K562 (cell line): ENCODE measurements around the gene DKKL1. TPM values are rescaled to one million over a fixed set of nuclear protein-coding genes. Genes with fewer than 3 reads are reported as not detected.
A peak's percentile ranks its signal among the peaks of the same experiment; 100 is the strongest.

Source experiments
- CCAR2 ChIP-seq: fragments of 200-400 bp; formaldehyde crosslinking; IDR thresholded peaks from 2 replicates; pipeline ENCODE4 v1.6.1; 2017; ENCODE audit warnings: mild to moderate bottlenecking, low read depth, low read length
- MAZ ChIP-seq, 2 experiments: fragments of 450-650 bp in 1 of 2; sonication (generic) in 1 of 2; formaldehyde crosslinking; IDR thresholded peaks in 1 of 2; conservative IDR thresholded peaks in 1 of 2; 2 replicates each; pipeline versions ENCODE4 v1.4.0 to v1.5.0; 2020; ENCODE audit warnings: mild to moderate bottlenecking in 1 of 2, missing genetic modification reagents in 1 of 2
- TAF1 ChIP-seq: IDR thresholded peaks from 2 replicates; pipeline ENCODE4 v1.6.1; 2011; ENCODE audit warnings: mild to moderate bottlenecking, low read length, moderate library complexity; ENCODE audit not compliant: insufficient read depth, control insufficient read depth, severe bottlenecking; ENCODE audit errors: extremely low read depth
- TEAD1 ChIP-seq, 2 experiments: fragments of 450-650 bp in 1 of 2; sonication (generic) in 1 of 2; formaldehyde crosslinking; IDR thresholded peaks; 2 replicates each; pipeline versions ENCODE4 v1.4.0 to v1.8.0; 2020 to 2022; ENCODE audit warnings: mild to moderate bottlenecking in 2 of 2, missing genetic modification reagents in 1 of 2
- WHSC1 ChIP-seq: IDR thresholded peaks from one replicate; pipeline ENCODE4 v1.6.1; 2012; ENCODE audit warnings: low read length, control low read depth, inconsistent platforms
- ZBTB7A ChIP-seq: IDR thresholded peaks from 2 replicates; pipeline ENCODE4 v1.6.1; 2011; ENCODE audit warnings: low read depth, mild to moderate bottlenecking, low read length, moderate library complexity, borderline replicate concordance; ENCODE audit not compliant: control insufficient read depth
- ZNF239 ChIP-seq: fragments of 250-450 bp; sonication (Bioruptor Pico); IDR thresholded peaks from 2 replicates; pipeline ENCODE4 v1.4.0; 2020; ENCODE audit warnings: mild to moderate bottlenecking
- ZNF3 ChIP-seq: fragments of 250-450 bp; sonication (Bioruptor Pico); IDR thresholded peaks from 2 replicates; pipeline ENCODE4 v1.5.0; 2021; ENCODE audit warnings: mild to moderate bottlenecking, moderate library complexity
- ZNF699 ChIP-seq: fragments of 250-450 bp; sonication (Bioruptor Pico); IDR thresholded peaks from 2 replicates; pipeline ENCODE4 v1.8.0; 2021; ENCODE audit warnings: mild to moderate bottlenecking, moderate library complexity; ENCODE audit not compliant: insufficient replicate concordance
- polyA plus RNA-seq, 8 experiments: library from polyadenylated mRNA; depleted of rRNA in 4 of 8; stranded (reverse) in 5 of 8; unstranded in 3 of 8; fragments of >200 nt; fragmentation: Nextera tagmentation in 2 of 8; fragmentation: Illumina TruSeq in 1 of 8; extraction: Ambion mirVana in 2 of 8; extraction: Trizol in 1 of 8; gene quantifications; 2 replicates each; pipeline versions ENCODE4 v1.2.1 to v1.2.3, GENCODE V29; 2011 to 2014; ENCODE audit warnings: inconsistent platforms in 1 of 8, missing spikeins in 1 of 8
- total RNA-seq, 7 experiments: library from RNA; depleted of rRNA in 6 of 7; stranded (reverse); fragments of >200 nt in 6 of 7; fragmentation: Illumina TruSeq in 2 of 7; extraction: Trizol in 2 of 7; gene quantifications; 2 replicates each; pipeline versions ENCODE4 v1.2.1 to v1.2.3, GENCODE V29; 2011 to 2021; ENCODE audit warnings: low replicate concordance in 1 of 7
- TF ChIP-seq, protein P1 (sequence below): fragments of 450-650 bp; IDR thresholded peaks from 2 replicates; pipeline ENCODE4 v1.6.1; 2016
- TF ChIP-seq, protein P2 (sequence below), 3 experiments: fragments of 200-800 bp in 1 of 3; sonication (Bioruptor generic) in 1 of 3; sonication (generic) in 1 of 3; formaldehyde crosslinking in 1 of 3; IDR thresholded peaks; 2 replicates each; pipeline versions ENCODE4 v1.6.1 to v1.8.0; 2016 to 2022; ENCODE audit warnings: mild to moderate bottlenecking in 2 of 3, missing compliant biosample characterization in 2 of 3, missing genetic modification characterization in 2 of 3, missing genetic modification reagents in 1 of 3
- TF ChIP-seq, protein P3 (sequence below): sonication (generic); formaldehyde crosslinking; IDR thresholded peaks from 2 replicates; pipeline ENCODE4 v1.8.0; 2023; ENCODE audit warnings: mild to moderate bottlenecking, missing genetic modification reagents
- TF ChIP-seq, protein P4 (sequence below): sonication (generic); formaldehyde crosslinking; IDR thresholded peaks from 2 replicates; pipeline ENCODE4 v1.8.1; 2023; ENCODE audit warnings: mild to moderate bottlenecking, missing genetic modification reagents
- TF ChIP-seq, protein P5 (sequence below): fragments of 250-450 bp; sonication (Bioruptor Pico); IDR thresholded peaks from 2 replicates; pipeline ENCODE4 v1.8.0; 2021; ENCODE audit warnings: moderate library complexity, mild to moderate bottlenecking, inconsistent platforms

Gene DKKL1
- total and polyA plus RNA-seq, 9 of the 15 experiments (the other 6 are each of a cell fraction or from before 2014, with no cell fraction given): 0.15 to 1.7 (median 0.52) TPM

DNA sequence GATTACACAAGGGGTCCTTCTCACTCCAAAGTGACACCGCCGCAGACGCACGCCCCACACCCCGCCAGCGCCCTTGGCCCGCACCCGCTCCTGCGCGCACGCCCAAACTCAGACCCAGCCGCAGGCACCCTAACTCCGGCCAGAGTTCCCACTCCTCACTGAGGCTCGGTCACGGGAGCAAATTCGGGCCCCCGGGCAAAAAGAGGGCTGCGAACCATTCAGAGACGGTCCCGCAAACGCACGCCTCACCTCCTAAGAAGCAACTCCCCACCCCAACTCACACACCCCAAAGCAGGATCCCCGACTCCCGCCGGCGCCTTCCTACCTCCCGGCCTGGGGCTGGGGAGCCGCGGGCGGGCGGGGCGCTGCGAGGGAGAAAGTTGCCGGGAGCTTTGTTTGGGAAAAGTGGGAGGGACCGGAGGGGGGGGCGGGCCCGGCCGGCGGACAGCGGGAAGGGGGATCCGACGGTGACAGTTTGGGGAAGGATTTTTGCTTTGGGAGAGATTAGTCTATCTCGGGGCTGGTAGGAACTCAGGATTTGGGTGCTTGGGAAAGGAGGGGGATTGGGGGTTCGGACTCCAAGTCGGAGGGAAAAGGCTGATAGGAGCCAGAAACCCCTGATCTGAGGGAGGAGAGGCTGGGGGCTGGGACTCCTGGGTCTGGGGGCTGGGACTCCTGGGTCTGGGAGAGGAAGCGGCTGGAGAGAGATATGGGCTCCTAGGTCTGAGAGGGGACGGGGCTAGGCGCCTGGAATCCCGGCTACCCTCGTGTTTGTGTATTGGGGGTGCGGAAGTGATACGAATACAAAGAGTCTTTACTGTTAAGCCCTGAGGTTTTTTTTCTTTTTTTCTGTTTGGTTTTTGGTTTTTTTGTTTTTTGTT lies 1.4 kb upstream of the DKKL1 start, which contains the start of gene TEAD2 (continued):
- TF ChIP-seq, protein P1, sequence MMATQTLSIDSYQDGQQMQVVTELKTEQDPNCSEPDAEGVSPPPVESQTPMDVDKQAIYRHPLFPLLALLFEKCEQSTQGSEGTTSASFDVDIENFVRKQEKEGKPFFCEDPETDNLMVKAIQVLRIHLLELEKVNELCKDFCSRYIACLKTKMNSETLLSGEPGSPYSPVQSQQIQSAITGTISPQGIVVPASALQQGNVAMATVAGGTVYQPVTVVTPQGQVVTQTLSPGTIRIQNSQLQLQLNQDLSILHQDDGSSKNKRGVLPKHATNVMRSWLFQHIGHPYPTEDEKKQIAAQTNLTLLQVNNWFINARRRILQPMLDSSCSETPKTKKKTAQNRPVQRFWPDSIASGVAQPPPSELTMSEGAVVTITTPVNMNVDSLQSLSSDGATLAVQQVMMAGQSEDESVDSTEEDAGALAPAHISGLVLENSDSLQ: peak; percentile 4; the same call in 1 of the 2 replicates
- no peak for TF ChIP-seq CCAR2
- no peak for TF ChIP-seq WHSC1
- peak; percentile 27; the same call in 1 of the 2 replicates for TF ChIP-seq ZBTB7A
- 0 out of 4 replicates have a peak, but pooled peaks of 1 of the 2 experiments have one; percentile 30 for TF ChIP-seq TEAD1 (CRISPR knock-in tag; IDR thresholded peaks at IDR 0.05)
- no peak for TF ChIP-seq ZNF699
- TF ChIP-seq, protein P2, sequence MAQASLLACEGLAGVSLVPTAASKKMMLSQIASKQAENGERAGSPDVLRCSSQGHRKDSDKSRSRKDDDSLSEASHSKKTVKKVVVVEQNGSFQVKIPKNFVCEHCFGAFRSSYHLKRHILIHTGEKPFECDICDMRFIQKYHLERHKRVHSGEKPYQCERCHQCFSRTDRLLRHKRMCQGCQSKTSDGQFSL (CRISPR knock-in tag; IDR thresholded peaks at IDR 0.05): no peak
- TF ChIP-seq, protein P2 (tag; IDR thresholded peaks at IDR 0.05): peak in 1 of 2 experiments; percentile 77; a peak in 1 of 4 replicates
- TF ChIP-seq TAF1: peak; percentile 49
- TF ChIP-seq, protein P3, sequence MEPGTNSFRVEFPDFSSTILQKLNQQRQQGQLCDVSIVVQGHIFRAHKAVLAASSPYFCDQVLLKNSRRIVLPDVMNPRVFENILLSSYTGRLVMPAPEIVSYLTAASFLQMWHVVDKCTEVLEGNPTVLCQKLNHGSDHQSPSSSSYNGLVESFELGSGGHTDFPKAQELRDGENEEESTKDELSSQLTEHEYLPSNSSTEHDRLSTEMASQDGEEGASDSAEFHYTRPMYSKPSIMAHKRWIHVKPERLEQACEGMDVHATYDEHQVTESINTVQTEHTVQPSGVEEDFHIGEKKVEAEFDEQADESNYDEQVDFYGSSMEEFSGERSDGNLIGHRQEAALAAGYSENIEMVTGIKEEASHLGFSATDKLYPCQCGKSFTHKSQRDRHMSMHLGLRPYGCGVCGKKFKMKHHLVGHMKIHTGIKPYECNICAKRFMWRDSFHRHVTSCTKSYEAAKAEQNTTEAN (CRISPR knock-in tag): no peak
- TF ChIP-seq MAZ (CRISPR knock-in tag; conservative IDR thresholded peaks at IDR 0.05 in 1 of 2, IDR thresholded peaks at IDR 0.05 in 1 of 2): peak in 1 of 2 experiments; percentile 73; a peak in 1 of 4 replicates
- TF ChIP-seq ZNF3 (CRISPR knock-in tag): no peak
- TF ChIP-seq, protein P4, sequence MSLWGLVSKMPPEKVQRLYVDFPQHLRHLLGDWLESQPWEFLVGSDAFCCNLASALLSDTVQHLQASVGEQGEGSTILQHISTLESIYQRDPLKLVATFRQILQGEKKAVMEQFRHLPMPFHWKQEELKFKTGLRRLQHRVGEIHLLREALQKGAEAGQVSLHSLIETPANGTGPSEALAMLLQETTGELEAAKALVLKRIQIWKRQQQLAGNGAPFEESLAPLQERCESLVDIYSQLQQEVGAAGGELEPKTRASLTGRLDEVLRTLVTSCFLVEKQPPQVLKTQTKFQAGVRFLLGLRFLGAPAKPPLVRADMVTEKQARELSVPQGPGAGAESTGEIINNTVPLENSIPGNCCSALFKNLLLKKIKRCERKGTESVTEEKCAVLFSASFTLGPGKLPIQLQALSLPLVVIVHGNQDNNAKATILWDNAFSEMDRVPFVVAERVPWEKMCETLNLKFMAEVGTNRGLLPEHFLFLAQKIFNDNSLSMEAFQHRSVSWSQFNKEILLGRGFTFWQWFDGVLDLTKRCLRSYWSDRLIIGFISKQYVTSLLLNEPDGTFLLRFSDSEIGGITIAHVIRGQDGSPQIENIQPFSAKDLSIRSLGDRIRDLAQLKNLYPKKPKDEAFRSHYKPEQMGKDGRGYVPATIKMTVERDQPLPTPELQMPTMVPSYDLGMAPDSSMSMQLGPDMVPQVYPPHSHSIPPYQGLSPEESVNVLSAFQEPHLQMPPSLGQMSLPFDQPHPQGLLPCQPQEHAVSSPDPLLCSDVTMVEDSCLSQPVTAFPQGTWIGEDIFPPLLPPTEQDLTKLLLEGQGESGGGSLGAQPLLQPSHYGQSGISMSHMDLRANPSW (CRISPR knock-in tag): 0 out of 2 replicates have a peak, but pooled peaks have one; percentile 25
- TF ChIP-seq, protein P5, sequence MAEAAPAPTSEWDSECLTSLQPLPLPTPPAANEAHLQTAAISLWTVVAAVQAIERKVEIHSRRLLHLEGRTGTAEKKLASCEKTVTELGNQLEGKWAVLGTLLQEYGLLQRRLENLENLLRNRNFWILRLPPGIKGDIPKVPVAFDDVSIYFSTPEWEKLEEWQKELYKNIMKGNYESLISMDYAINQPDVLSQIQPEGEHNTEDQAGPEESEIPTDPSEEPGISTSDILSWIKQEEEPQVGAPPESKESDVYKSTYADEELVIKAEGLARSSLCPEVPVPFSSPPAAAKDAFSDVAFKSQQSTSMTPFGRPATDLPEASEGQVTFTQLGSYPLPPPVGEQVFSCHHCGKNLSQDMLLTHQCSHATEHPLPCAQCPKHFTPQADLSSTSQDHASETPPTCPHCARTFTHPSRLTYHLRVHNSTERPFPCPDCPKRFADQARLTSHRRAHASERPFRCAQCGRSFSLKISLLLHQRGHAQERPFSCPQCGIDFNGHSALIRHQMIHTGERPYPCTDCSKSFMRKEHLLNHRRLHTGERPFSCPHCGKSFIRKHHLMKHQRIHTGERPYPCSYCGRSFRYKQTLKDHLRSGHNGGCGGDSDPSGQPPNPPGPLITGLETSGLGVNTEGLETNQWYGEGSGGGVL (CRISPR knock-in tag): no peak
- no peak for TF ChIP-seq ZNF239 (CRISPR knock-in tag)
